ENCODE results near the gene CATSPERB. TPM values are rescaled to one million over a fixed set of nuclear protein-coding genes. Genes with fewer than 3 reads are reported as not detected.
"Not testable (repeated sequence)": the region's sequence is repeated elsewhere in the genome, so short reads cannot be mapped to it uniquely, and the experiment has no call there.

Gene CATSPERB
- total RNA-seq, 4 donors from 2014 or later: 1.8 to 12.1 (median 3.4) TPM

DNA sequence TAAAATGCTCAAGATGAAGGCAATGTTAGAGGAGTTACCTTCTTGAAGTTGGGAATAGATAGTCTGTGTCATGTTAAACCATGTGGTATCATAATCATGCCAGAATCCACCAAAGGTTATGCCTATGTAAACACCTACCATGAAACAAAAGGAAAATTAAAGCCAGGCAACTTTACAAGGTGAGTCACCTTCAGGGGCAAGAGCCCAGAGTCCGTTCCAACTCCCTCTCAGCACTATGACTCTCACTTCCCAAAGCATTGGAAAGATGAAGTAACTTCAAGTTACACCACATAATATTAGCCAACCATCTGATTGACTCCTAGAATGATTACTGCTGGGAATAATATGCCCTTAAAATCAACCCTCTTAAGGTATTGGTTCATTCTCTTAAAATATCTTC is 38.5 kb downstream of the CATSPERB start:
- no peaks in the 10 kb centered on the region for H3K9me3 ChIP-seq
- intact Hi-C loops (cut with DNase I): no loop called here
- no peak overlapping the region for H3K27ac ChIP-seq
- TF ChIP-seq POLR2A (IDR thresholded peaks at IDR 0.05): no peak
- TF ChIP-seq, protein P1, sequence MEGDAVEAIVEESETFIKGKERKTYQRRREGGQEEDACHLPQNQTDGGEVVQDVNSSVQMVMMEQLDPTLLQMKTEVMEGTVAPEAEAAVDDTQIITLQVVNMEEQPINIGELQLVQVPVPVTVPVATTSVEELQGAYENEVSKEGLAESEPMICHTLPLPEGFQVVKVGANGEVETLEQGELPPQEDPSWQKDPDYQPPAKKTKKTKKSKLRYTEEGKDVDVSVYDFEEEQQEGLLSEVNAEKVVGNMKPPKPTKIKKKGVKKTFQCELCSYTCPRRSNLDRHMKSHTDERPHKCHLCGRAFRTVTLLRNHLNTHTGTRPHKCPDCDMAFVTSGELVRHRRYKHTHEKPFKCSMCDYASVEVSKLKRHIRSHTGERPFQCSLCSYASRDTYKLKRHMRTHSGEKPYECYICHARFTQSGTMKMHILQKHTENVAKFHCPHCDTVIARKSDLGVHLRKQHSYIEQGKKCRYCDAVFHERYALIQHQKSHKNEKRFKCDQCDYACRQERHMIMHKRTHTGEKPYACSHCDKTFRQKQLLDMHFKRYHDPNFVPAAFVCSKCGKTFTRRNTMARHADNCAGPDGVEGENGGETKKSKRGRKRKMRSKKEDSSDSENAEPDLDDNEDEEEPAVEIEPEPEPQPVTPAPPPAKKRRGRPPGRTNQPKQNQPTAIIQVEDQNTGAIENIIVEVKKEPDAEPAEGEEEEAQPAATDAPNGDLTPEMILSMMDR (IDR thresholded peaks at IDR 0.05): no peak
- DNase-seq: no peak
- H3K27me3 ChIP-seq: no peaks in the 10 kb centered on the region
- no peaks in the 10 kb centered on the region for H3K4me1 ChIP-seq
- H3K4me3 ChIP-seq (replicated peaks in 1 of 3): no peak overlapping the region
- no peaks in the 10 kb centered on the region for H3K36me3 ChIP-seq
- WGBS, 2 donors: 56 to 75% methylated on average over 1 of the region's 1 CpG

GRCh38 chr14:91692075-91692474 is 39.8 kb downstream of the CATSPERB start:
- TF ChIP-seq, protein P1 (IDR thresholded peaks at IDR 0.05): no peak
- no peak for TF ChIP-seq POLR2A (IDR thresholded peaks at IDR 0.05)
- intact Hi-C loops (cut with DNase I): no loop called here
- no peak for DNase-seq
- no peaks in the 10 kb centered on the region for H3K4me1 ChIP-seq
- H3K9me3 ChIP-seq: no peaks in the 10 kb centered on the region
- H3K36me3 ChIP-seq: no peaks in the 10 kb centered on the region
- 94 to 95% methylated on average over 7 of the region's 7 CpGs for WGBS, 2 donors
- H3K27me3 ChIP-seq: no peaks in the 10 kb centered on the region
- no peak overlapping the region for H3K4me3 ChIP-seq (replicated peaks in 1 of 3)
- H3K27ac ChIP-seq: no peak overlapping the region

- Histone ChIP-seq H3K27me3 (no peaks in the 10 kb centered on the region), H3K4me3 (replicated peaks in 1 of 3) (no peak overlapping the region), H3K9me3 (no peaks in the 10 kb centered on the region), H3K4me1 (no peaks in the 10 kb centered on the region), H3K27ac (no peak overlapping the region), H3K36me3 (no peaks in the 10 kb centered on the region)
- no peak for TF ChIP-seq POLR2A (IDR thresholded peaks at IDR 0.05)
- TF ChIP-seq, protein P1 (IDR thresholded peaks at IDR 0.05): no peak
- no peak for DNase-seq
- intact Hi-C loops (cut with DNase I): no loop called here
- 96 to 97% methylated on average over 1 of the region's 1 CpG for WGBS, 2 donors
These were observed 42.3 kb downstream of the CATSPERB start for GRCh38 chr14:91689608-91690007.

DNA sequence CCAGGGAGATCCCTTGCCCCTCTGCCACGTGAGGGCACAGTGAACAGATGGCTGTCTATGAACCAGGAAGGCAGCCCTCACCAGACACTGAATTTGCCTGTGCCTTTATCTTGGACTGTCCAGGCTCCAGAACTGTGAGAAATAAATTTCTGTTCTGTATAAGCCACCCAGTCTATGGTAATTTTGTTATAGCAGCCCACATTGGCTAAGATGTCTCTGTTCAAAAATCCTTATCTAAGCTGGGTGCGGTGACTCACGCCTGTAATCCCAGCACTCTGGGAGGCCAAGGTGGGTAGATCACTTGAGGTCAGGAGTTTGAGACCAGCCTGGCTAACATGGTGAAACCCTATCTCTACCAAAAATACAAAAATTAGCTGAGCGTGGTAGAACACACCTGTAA is 44.5 kb downstream of the CATSPERB start:
- H3K4me1 ChIP-seq; H3K27ac ChIP-seq; DNase-seq; H3K36me3 ChIP-seq; H3K4me3 ChIP-seq (replicated peaks in 1 of 3); H3K27me3 ChIP-seq; intact Hi-C loops (cut with DNase I); H3K9me3 ChIP-seq: not testable (repeated sequence)
- WGBS, 2 donors: 90% methylated on average over 4 of the region's 4 CpGs

- Histone ChIP-seq H3K36me3 (no peaks in the 10 kb centered on the region), H3K27ac (no peak overlapping the region), H3K4me3 (replicated peaks in 1 of 3) (no peak overlapping the region), H3K4me1 (no peaks in the 10 kb centered on the region), H3K27me3 (no peaks in the 10 kb centered on the region), H3K9me3 (no peaks in the 10 kb centered on the region)
- intact Hi-C loops (cut with DNase I): no loop called here
- 74 to 75% methylated on average over 1 of the region's 1 CpG for WGBS, 2 donors
- DNase-seq: no peak
- TF ChIP-seq, protein P1 (IDR thresholded peaks at IDR 0.05): no peak
- TF ChIP-seq POLR2A (IDR thresholded peaks at IDR 0.05): no peak
These were observed 46.3 kb downstream of the CATSPERB start for GRCh38 chr14:91685600-91685999.

All from thyroid gland (tissue), 4 donors.